Measurements from ENCODE around the gene FAM50A. TPM values are rescaled to one million over a fixed set of nuclear protein-coding genes. Genes with fewer than 3 reads are reported as not detected.

Gene FAM50A
- total RNA-seq, 4 donors from 2014 or later = 18.9 to 37.0 (median 22.7) TPM

GRCh38 chrX:154420402-154420756 is 23.6 kb upstream of the FAM50A start:
- no peak for DNase-seq (ENCODE audit: low spot score in 2 of 2)
- intact Hi-C loops (cut with DNase I; ENCODE audit: low total_unique reads) = no loop called here
- TF ChIP-seq CTCF (IDR thresholded peaks at IDR 0.05) = no peak
- no peak for TF ChIP-seq POLR2A (IDR thresholded peaks at IDR 0.05)
- H3K4me3 ChIP-seq (ENCODE audit: low read depth, poor library complexity, severe bottlenecking) = no peak overlapping the region
- WGBS, 2 donors = 87 to 90% methylated on average over 6 to 10 of the region's 10 CpGs

- intact Hi-C loops (cut with DNase I; ENCODE audit: low total_unique reads) = no loop called here
- H3K4me3 ChIP-seq (ENCODE audit: low read depth, poor library complexity, severe bottlenecking) = no peak overlapping the region
- WGBS, 2 donors = 80 to 95% methylated on average over 11 to 13 of the region's 13 CpGs
These were observed 16.8 kb upstream of the FAM50A start for GRCh38 chrX:154426916-154427770.

GRCh38 chrX:154428176-154429171 is 15.5 kb upstream of the FAM50A start, which contains the start of gene ATP6AP1:
ATP6AP1 (plus strand) TSS chrX:154428677; CDS start chrX:154428693, 16 bp downstream.
- intact Hi-C loops (cut with DNase I; ENCODE audit: low total_unique reads) = no loop called here
- peak within 1 kb of the TSS; percentile 62 for H3K4me3 ChIP-seq (ENCODE audit: low read depth, poor library complexity, severe bottlenecking)
- peak; percentile 90 to 98 for DNase-seq (ENCODE audit: low spot score in 2 of 2)
- 25 to 39% methylated on average over 28 to 72 of the region's 87 CpGs for WGBS, 2 donors
- TF ChIP-seq CTCF (IDR thresholded peaks at IDR 0.05) (no peak), POLR2A (IDR thresholded peaks at IDR 0.05) (no peak)

More at GRCh38 chrX:154426916-154427770, 16.8 kb upstream of the FAM50A start:
- no peak for DNase-seq (ENCODE audit: low spot score in 2 of 2)
- TF ChIP-seq POLR2A (IDR thresholded peaks at IDR 0.05) (no peak), CTCF (IDR thresholded peaks at IDR 0.05) (no peak)

- no peak overlapping the region for H3K4me3 ChIP-seq (ENCODE audit: low read depth, poor library complexity, severe bottlenecking)
- whole genome bisulfite sequencing, 2 donors = 65 to 76% methylated on average over 2 of the region's 2 CpGs
- TF ChIP-seq POLR2A (IDR thresholded peaks at IDR 0.05) = no peak
- no peak for TF ChIP-seq CTCF (IDR thresholded peaks at IDR 0.05)
- intact Hi-C loops (cut with DNase I; ENCODE audit: low total_unique reads) = no loop called here
- no peak for DNase-seq (ENCODE audit: low spot score in 2 of 2)
These were observed 14.2 kb upstream of the FAM50A start for GRCh38 chrX:154429711-154430110.

GRCh38 chrX:154430479-154430878 is 13.5 kb upstream of the FAM50A start:
- TF ChIP-seq POLR2A (IDR thresholded peaks at IDR 0.05) = no peak
- no peak for TF ChIP-seq CTCF (IDR thresholded peaks at IDR 0.05)
- 69 to 71% methylated on average over 6 of the region's 6 CpGs for WGBS, 2 donors
- no peak overlapping the region for H3K4me3 ChIP-seq (ENCODE audit: low read depth, poor library complexity, severe bottlenecking)
- intact Hi-C loops (cut with DNase I; ENCODE audit: low total_unique reads) = no loop called here
- DNase-seq (ENCODE audit: low spot score in 2 of 2) = no peak

Measured in lower leg skin (tissue), 4 donors.